ENCODE data around the gene TMC8. TPM values are rescaled to one million over a fixed set of nuclear protein-coding genes. Genes with fewer than 3 reads are reported as not detected.
A peak's percentile ranks its signal among the peaks of the same experiment; 100 is the strongest.

TMC8 gene
- total and polyA plus RNA-seq, 11 donors, result 0.81 to 21.6 (median 1.2) TPM

DNA sequence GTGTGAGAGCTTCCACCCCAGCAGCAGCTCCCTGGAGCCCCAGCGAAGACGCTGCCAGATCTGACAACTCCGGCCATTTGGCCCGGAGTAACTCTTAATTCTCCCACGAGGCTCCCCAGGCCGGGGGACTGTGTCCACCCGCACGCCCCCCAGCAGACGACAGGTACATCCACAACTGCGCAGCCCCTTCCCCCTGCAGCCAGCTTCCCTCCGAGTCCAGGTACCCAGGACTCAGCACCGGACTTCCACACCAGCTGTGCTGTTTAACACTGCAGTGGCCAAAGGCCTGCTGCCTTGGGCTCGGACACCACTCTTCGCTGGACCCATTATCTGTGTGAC lies 45.0 kb downstream of the TMC8 start:
- Histone ChIP-seq H3K27me3 (no peaks in the 10 kb centered on the region), H3K36me3 (peaks cover 0 to 34% (median 5%) of the 10 kb centered on the region in 9 donors), H3K9me3 (no peaks in the 10 kb centered on the region), H3K4me3 (no peak overlapping the region), H3K27ac (peak overlapping the region in 10 of 12 donors; percentile 77 to 94 (median 88)), H3K4me1 (peaks cover 9 to 84% (median 53%) of the 10 kb centered on the region in 12 donors)
- ATAC-seq, result no peak
- no peak for DNase-seq
- no peak for TF ChIP-seq POLR2A (IDR thresholded peaks at IDR 0.05)
- TF ChIP-seq, protein P1, sequence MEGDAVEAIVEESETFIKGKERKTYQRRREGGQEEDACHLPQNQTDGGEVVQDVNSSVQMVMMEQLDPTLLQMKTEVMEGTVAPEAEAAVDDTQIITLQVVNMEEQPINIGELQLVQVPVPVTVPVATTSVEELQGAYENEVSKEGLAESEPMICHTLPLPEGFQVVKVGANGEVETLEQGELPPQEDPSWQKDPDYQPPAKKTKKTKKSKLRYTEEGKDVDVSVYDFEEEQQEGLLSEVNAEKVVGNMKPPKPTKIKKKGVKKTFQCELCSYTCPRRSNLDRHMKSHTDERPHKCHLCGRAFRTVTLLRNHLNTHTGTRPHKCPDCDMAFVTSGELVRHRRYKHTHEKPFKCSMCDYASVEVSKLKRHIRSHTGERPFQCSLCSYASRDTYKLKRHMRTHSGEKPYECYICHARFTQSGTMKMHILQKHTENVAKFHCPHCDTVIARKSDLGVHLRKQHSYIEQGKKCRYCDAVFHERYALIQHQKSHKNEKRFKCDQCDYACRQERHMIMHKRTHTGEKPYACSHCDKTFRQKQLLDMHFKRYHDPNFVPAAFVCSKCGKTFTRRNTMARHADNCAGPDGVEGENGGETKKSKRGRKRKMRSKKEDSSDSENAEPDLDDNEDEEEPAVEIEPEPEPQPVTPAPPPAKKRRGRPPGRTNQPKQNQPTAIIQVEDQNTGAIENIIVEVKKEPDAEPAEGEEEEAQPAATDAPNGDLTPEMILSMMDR (IDR thresholded peaks at IDR 0.05), result no peak
- intact Hi-C loops (cut with DNase I), result loop anchor here in 4 of 10 donors (2.0 to 5.0 kb wide), 3 partner anchors 48 to 77 kb away; partner anchors contain the start of gene TMC6 (in 2 of the 4)
- 61 to 68% (median 65%) methylated on average over 8 to 14 of the region's 14 CpGs for WGBS, 4 donors

- peak; percentile 73 to 89 (median 76) for DNase-seq
- Histone ChIP-seq H3K4me3 (no peak overlapping the region), H3K27me3 (no peaks in the 10 kb centered on the region), H3K27ac (peak overlapping the region in 2 of 12 donors; percentile 12 to 80), H3K4me1 (peaks cover 9 to 79% (median 52%) of the 10 kb centered on the region in 12 donors), H3K36me3 (peaks cover 0 to 26% (median 2%) of the 10 kb centered on the region in 9 donors), H3K9me3 (no peaks in the 10 kb centered on the region)
- 19 to 24% (median 20%) methylated on average over 10 to 14 of the region's 14 CpGs for WGBS, 4 donors
- intact Hi-C loops (cut with DNase I), result loop anchor here in 9 of 10 donors (1.0 to 5.0 kb wide), 6 partner anchors 49 to 158 kb away; partner anchors contain the start of gene TMC6 (in 2 of the 9)
- no peak for TF ChIP-seq POLR2A (IDR thresholded peaks at IDR 0.05)
- TF ChIP-seq, protein P1 (IDR thresholded peaks at IDR 0.05), result peak; percentile 86 to 97 (median 94)
- ATAC-seq, result peak; percentile 14 to 55 (median 36)
Observed at GRCh38 chr17:78176548-78177025, 46.0 kb downstream of the TMC8 start.

DNA sequence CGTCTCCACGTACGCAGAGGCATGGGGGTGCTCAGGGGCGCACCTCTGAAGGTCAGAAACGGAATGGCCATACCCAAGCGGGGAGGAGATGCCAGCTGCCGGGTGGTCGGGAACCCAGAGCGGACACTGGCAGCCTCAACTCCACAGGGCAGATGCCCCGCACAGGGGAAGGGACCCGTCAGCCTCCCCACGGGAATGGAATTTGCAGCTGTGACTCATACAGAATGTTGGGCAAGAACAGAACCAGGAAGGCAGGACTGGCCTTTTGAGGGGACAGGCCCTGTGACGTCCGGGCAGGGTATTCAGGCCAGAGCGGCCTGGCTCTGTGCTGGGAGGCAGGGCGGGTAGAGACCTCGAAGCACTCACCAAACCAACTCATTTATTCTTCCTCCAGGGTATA lies 48.8 kb downstream of the TMC8 start:
- intact Hi-C loops (cut with DNase I), result loop anchor here in 3 of 10 donors (5.0 kb wide), 2 partner anchors 52 to 73 kb away; partner anchors contain the start of gene TMC6 (in 2 of the 3)
- TF ChIP-seq, protein P1 (IDR thresholded peaks at IDR 0.05), result no peak
- TF ChIP-seq POLR2A (IDR thresholded peaks at IDR 0.05), result no peak
- Histone ChIP-seq H3K4me1 (peaks cover under 1 to 51% (median 25%) of the 10 kb centered on the region in 12 donors), H3K36me3 (peaks cover 0 to 10% (median 0%) of the 10 kb centered on the region in 9 donors), H3K27ac (peak overlapping the region in 5 of 12 donors; percentile 18 to 65 (median 57)), H3K4me3 (no peak overlapping the region), H3K9me3 (no peaks in the 10 kb centered on the region), H3K27me3 (no peaks in the 10 kb centered on the region)
- DNase-seq (no peak), ATAC-seq (no peak)
- WGBS, 4 donors, result 93 to 95% (median 95%) methylated on average over 14 to 17 of the region's 17 CpGs

- ATAC-seq (no peak), DNase-seq (no peak)
- H3K4me3 ChIP-seq, result no peak overlapping the region
- no peaks in the 10 kb centered on the region for H3K9me3 ChIP-seq
- TF ChIP-seq, protein P1 (IDR thresholded peaks at IDR 0.05), result no peak
- no peak for TF ChIP-seq POLR2A (IDR thresholded peaks at IDR 0.05)
- 72 to 86% (median 77%) methylated on average over 14 of the region's 14 CpGs for WGBS, 4 donors
- peaks cover 0 to 9% (median 0%) of the 10 kb centered on the region in 9 donors for H3K36me3 ChIP-seq
- H3K27me3 ChIP-seq, result no peaks in the 10 kb centered on the region
- H3K27ac ChIP-seq, result peak overlapping the region in 7 of 12 donors; percentile 18 to 65 (median 32)
- H3K4me1 ChIP-seq, result peaks cover 0 to 44% (median 18%) of the 10 kb centered on the region in 12 donors
- intact Hi-C loops (cut with DNase I), result no loop called here
Observed at GRCh38 chr17:78180083-78180482, 49.5 kb downstream of the TMC8 start.
